A673 (cell line): ENCODE data around the gene CXCR6. TPM values are rescaled to one million over a fixed set of nuclear protein-coding genes. Genes with fewer than 3 reads are reported as not detected.

Source experiments
- BruUV-seq: library from RNA; stranded (reverse); fragments of 400-500 nt; replicated peaks from 2 replicates; lab custom pipeline; 2021; lab: Mats Ljungman, UMichigan
- CTCF ChIA-PET: fragments of 300-600 bp; sonication (Branson Sonifier 250); formaldehyde crosslinking; loops from one replicate; lab custom pipeline; 2022; ENCODE audit warnings: antibody characterized with exemption; lab: Charles Lee
- POLR2A ChIA-PET: fragments of 300-600 bp; sonication (Branson Sonifier 250); formaldehyde crosslinking; loops from one replicate; lab custom pipeline; 2022; ENCODE audit warnings: antibody characterized with exemption; ENCODE audit not compliant: low non-redundant PET; lab: Charles Lee
- DNase-seq: peaks from one replicate; pipeline ENCODE4 v3.0.0-alpha.2; 2015; ENCODE audit warnings: low spot score
- H3K27ac ChIP-seq: fragments of 200-600 bp; sonication (generic); 2 replicates; pipeline ENCODE4 v1.5.1; 2016; ENCODE audit warnings: mixed run types, low read depth, mild to moderate bottlenecking, mixed read lengths, antibody characterized with exemption, low read length; ENCODE audit not compliant: poor library complexity, severe bottlenecking
- H3K27me3 ChIP-seq: fragments of 200-600 bp; sonication (generic); replicated peaks from 2 replicates; pipeline ENCODE4 v1.6.1; 2017; ENCODE audit warnings: mixed run types, low read depth, mild to moderate bottlenecking, mixed read lengths, antibody characterized with exemption, low read length; ENCODE audit not compliant: insufficient read depth, poor library complexity
- H3K36me3 ChIP-seq: fragments of 200-600 bp; sonication (generic); 2 replicates; pipeline ENCODE4 v1.6.1; 2016; ENCODE audit warnings: mixed run types, mild to moderate bottlenecking, mixed read lengths, antibody characterized with exemption, low read length; ENCODE audit not compliant: insufficient read depth, poor library complexity, severe bottlenecking
- H3K4me1 ChIP-seq: fragments of 200-600 bp; sonication (generic); 2 replicates; pipeline ENCODE4 v1.6.1; 2017; ENCODE audit warnings: mixed run types, mild to moderate bottlenecking, mixed read lengths, antibody characterized with exemption, low read length; ENCODE audit not compliant: insufficient read depth, poor library complexity, severe bottlenecking
- H3K4me3 ChIP-seq: fragments of 200-600 bp; sonication (generic); 2 replicates; pipeline ENCODE4 v1.5.1; 2016; ENCODE audit warnings: low read depth, mixed run types, mild to moderate bottlenecking, mixed read lengths, low read length; ENCODE audit not compliant: poor library complexity, severe bottlenecking
- H3K9me3 ChIP-seq: fragments of 200-600 bp; sonication (generic); 2 replicates; pipeline ENCODE4 v1.6.1; 2016; ENCODE audit warnings: mixed run types, low read depth, mild to moderate bottlenecking, mixed read lengths, antibody characterized with exemption, low read length; ENCODE audit not compliant: poor library complexity, severe bottlenecking
- CTCF ChIP-seq: fragments of 300-800, 200-600 bp; sonication (generic); conservative IDR thresholded peaks from 2 replicates; pipeline ENCODE4 v1.5.1; 2017; ENCODE audit warnings: low read depth, mild to moderate bottlenecking, antibody characterized with exemption, low read length, moderate library complexity, mixed read lengths
- EZH2 ChIP-seq: fragments of 200-600 bp; sonication (generic); IDR thresholded peaks from 2 replicates; pipeline ENCODE4 v1.6.1; 2017; ENCODE audit warnings: borderline replicate concordance, low read depth, mild to moderate bottlenecking, mixed read lengths, antibody characterized with exemption, low read length; ENCODE audit not compliant: poor library complexity, severe bottlenecking
- intact Hi-C: fragments of 100-400 bp; cut with micrococcal nuclease; formaldehyde crosslinking; loops from one replicate; pipeline ENCODE4 v1.10.0; 2022; ENCODE audit not compliant: unreplicated experiment
- total RNA-seq: library from RNA; stranded (reverse); gene quantifications from 2 replicates; pipeline ENCODE4 v1.2.3, GENCODE V29; 2021

CXCR6 gene
- total RNA-seq, 1 experiment from 2014 or later = not detected

- no peak overlapping the region for H3K4me3 ChIP-seq
- no peaks in the 10 kb centered on the region for H3K27me3 ChIP-seq
- no TSS peak for BruUV-seq
- no peaks in the 10 kb centered on the region for H3K36me3 ChIP-seq
- H3K4me1 ChIP-seq = no peaks in the 10 kb centered on the region
- DNase-seq = no peak
- ChIA-PET POLR2A (no interaction called here), CTCF (no interaction called here)
- TF ChIP-seq CTCF (no peak), EZH2 (no peak)
- intact Hi-C loops = no loop called here
- no peaks in the 10 kb centered on the region for H3K9me3 ChIP-seq
- H3K27ac ChIP-seq = no peak overlapping the region
These were observed 3.6 kb downstream of the CXCR6 start for GRCh38 chr3:45946875-45947274.

- BruUV-seq = no TSS peak
- intact Hi-C loops = no loop called here
- H3K27ac ChIP-seq = no peak overlapping the region
- no peaks in the 10 kb centered on the region for H3K9me3 ChIP-seq
- ChIA-PET POLR2A (no interaction called here), CTCF (no interaction called here)
- H3K36me3 ChIP-seq = no peaks in the 10 kb centered on the region
- TF ChIP-seq EZH2 = no peak
- no peak for TF ChIP-seq CTCF
- H3K4me1 ChIP-seq = no peaks in the 10 kb centered on the region
- no peaks in the 10 kb centered on the region for H3K27me3 ChIP-seq
- no peak for DNase-seq
- H3K4me3 ChIP-seq = no peak overlapping the region
These were observed 4.1 kb downstream of the CXCR6 start for GRCh38 chr3:45947361-45947760.

GRCh38 chr3:45948311-45948781 is 5.1 kb downstream of the CXCR6 start:
- Histone ChIP-seq H3K9me3 (no peaks in the 10 kb centered on the region), H3K27ac (no peak overlapping the region), H3K36me3 (no peaks in the 10 kb centered on the region), H3K4me1 (no peaks in the 10 kb centered on the region), H3K27me3 (no peaks in the 10 kb centered on the region), H3K4me3 (no peak overlapping the region)
- TF ChIP-seq CTCF (no peak), EZH2 (no peak)
- DNase-seq = no peak
- CTCF ChIA-PET = no interaction called here
- POLR2A ChIA-PET = no interaction called here
- intact Hi-C loops = no loop called here
- BruUV-seq = no TSS peak
